Measurements from ENCODE around the gene ADIPOR2.

DNA sequence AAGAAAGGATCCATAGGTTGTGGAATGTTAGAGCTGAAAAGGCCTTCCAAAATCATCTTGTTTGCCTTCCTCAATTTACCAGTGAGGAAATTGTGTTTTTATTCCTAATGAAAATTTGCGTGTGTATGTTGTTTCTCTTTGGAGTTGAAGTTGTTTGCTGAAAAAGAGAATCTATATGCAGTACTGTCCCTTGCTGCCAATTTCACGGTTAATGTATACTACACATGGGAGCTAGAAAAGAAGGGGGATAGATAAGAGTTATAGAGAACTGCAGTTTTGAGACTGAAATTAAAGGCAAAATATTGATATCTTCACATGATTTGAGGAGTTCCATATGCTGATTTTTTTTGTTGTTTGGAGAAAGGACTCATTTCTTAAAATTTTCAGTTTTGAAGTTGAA is 67.5 kb downstream of the ADIPOR2 start:
- TF ChIP-seq, protein P1, sequence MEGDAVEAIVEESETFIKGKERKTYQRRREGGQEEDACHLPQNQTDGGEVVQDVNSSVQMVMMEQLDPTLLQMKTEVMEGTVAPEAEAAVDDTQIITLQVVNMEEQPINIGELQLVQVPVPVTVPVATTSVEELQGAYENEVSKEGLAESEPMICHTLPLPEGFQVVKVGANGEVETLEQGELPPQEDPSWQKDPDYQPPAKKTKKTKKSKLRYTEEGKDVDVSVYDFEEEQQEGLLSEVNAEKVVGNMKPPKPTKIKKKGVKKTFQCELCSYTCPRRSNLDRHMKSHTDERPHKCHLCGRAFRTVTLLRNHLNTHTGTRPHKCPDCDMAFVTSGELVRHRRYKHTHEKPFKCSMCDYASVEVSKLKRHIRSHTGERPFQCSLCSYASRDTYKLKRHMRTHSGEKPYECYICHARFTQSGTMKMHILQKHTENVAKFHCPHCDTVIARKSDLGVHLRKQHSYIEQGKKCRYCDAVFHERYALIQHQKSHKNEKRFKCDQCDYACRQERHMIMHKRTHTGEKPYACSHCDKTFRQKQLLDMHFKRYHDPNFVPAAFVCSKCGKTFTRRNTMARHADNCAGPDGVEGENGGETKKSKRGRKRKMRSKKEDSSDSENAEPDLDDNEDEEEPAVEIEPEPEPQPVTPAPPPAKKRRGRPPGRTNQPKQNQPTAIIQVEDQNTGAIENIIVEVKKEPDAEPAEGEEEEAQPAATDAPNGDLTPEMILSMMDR (conservative IDR thresholded peaks at IDR 0.05 in 1 of 2, IDR thresholded peaks at IDR 0.05 in 1 of 2; ENCODE audit: extremely low read depth in 1 of 2, insufficient read depth in 1 of 2, low read depth in 1 of 2, low read length in 2 of 2), result no peak
- no peak for TF ChIP-seq EZH2 (IDR thresholded peaks at IDR 0.05; ENCODE audit: borderline replicate concordance, low read length)
